GM12878 (cell line): ENCODE results near the gene C10orf105. TPM values are rescaled to one million over a fixed set of nuclear protein-coding genes. Genes with fewer than 3 reads are reported as not detected.

ENCODE experiments used
- ATAC-seq: fragments of 200-7000 bp; cut with Tn5 transposase; 3 replicates; pipeline ENCODE4 v1.9.1; 2020; ENCODE audit warnings: mild to moderate bottlenecking, moderate library complexity
- BruUV-seq: library from RNA; stranded (reverse); fragments of 400-500 nt; replicated peaks from 2 replicates; lab custom pipeline; 2021; lab: Mats Ljungman, UMichigan
- CTCF ChIA-PET: fragments of 300-600 bp; sonication (Branson Sonifier 250); formaldehyde crosslinking; extraction: SDS; loops from one replicate; lab custom pipeline; 2021; ENCODE audit warnings: inconsistent platforms; lab: Yijun Ruan, JAX
- POLR2A ChIA-PET: fragments of 350-600 bp; formaldehyde crosslinking; extraction: SDS; loops from one replicate; lab custom pipeline; 2021; ENCODE audit warnings: inconsistent platforms; lab: Charles Lee
- RAD21 ChIA-PET: fragments of 300-600 bp; sonication (Branson Sonifier 250); formaldehyde crosslinking; loops from one replicate; lab custom pipeline; 2023; ENCODE audit warnings: antibody characterized with exemption; ENCODE audit not compliant: unreplicated experiment; lab: Charles Lee
- SMC1A ChIA-PET: fragments of 300-600 bp; sonication (Branson Sonifier 250); formaldehyde crosslinking; loops from one replicate; lab custom pipeline; 2023; ENCODE audit not compliant: unreplicated experiment, uncharacterized antibody; lab: Charles Lee
- DNase-seq: peaks from one replicate; pipeline ENCODE4 v3.0.0-alpha.2; 2011; ENCODE audit warnings: low read depth, low spot score
- FAIRE-seq: peaks from 3 replicates; lab custom pipeline; 2011; peaks lifted over from hg19 to GRCh38; lab: Jason Lieb, UNC
- H2AFZ ChIP-seq: 2 replicates; pipeline ENCODE4 v1.6.0; 2011; ENCODE audit warnings: low read depth, low read length, control low read depth; ENCODE audit not compliant: control insufficient read depth
- H3K27ac ChIP-seq: 2 replicates; pipeline ENCODE4 v1.5.1; 2011; ENCODE audit warnings: control low read depth; ENCODE audit not compliant: control insufficient read depth, insufficient read depth
- H3K27me3 ChIP-seq, 2 experiments: replicated peaks in 1 of 2; 2 replicates each; pipeline versions ENCODE4 v1.6.0 to v1.6.1; 2011; ENCODE audit warnings: low read length in 1 of 2; ENCODE audit not compliant: control insufficient read depth in 2 of 2, insufficient read depth in 2 of 2
- H3K36me3 ChIP-seq, 2 experiments: 2 replicates each; pipeline ENCODE4 v1.5.1; 2011; ENCODE audit warnings: low read length in 1 of 2; ENCODE audit not compliant: control insufficient read depth in 2 of 2, insufficient read depth in 2 of 2
- H3K4me1 ChIP-seq: 2 replicates; pipeline ENCODE4 v1.6.1; 2011; ENCODE audit warnings: mild to moderate bottlenecking, low read length, moderate library complexity, mixed read lengths; ENCODE audit not compliant: control insufficient read depth, insufficient read depth
- H3K4me2 ChIP-seq: 2 replicates; pipeline ENCODE4 v1.6.0; 2011; ENCODE audit warnings: control low read depth; ENCODE audit not compliant: control insufficient read depth, insufficient read depth
- H3K4me3 ChIP-seq: fragments of 200-600 bp; sonication (generic); 2 replicates; pipeline ENCODE4 v1.5.1; 2016
- H3K79me2 ChIP-seq: 2 replicates; pipeline ENCODE4 v1.6.0; 2011; ENCODE audit warnings: low read length; ENCODE audit not compliant: control insufficient read depth, insufficient read depth
- H3K9ac ChIP-seq: 2 replicates; pipeline ENCODE4 v1.8.0; 2011; ENCODE audit warnings: low read length, control low read depth, mixed read lengths; ENCODE audit not compliant: control insufficient read depth, insufficient read depth
- H3K9me3 ChIP-seq: replicated peaks from 3 replicates; pipeline ENCODE4 v1.5.1; 2011; ENCODE audit warnings: mild to moderate bottlenecking, low read length; ENCODE audit not compliant: control insufficient read depth, insufficient read depth
- H4K20me1 ChIP-seq: 2 replicates; pipeline ENCODE4 v1.6.0; 2011; ENCODE audit not compliant: control insufficient read depth, insufficient read depth
- CBX3 ChIP-seq: fragments of 200-600 bp; sonication (generic); IDR thresholded peaks from 2 replicates; pipeline ENCODE4 v1.6.1; 2016; ENCODE audit warnings: low read depth, borderline replicate concordance
- CHD1 ChIP-seq: IDR thresholded peaks from 2 replicates; pipeline ENCODE4 v1.6.1; 2012; ENCODE audit warnings: low read depth, low read length, improper control_type of control experiment
- CREM ChIP-seq: IDR thresholded peaks from 2 replicates; pipeline ENCODE4 v1.6.1; 2014; ENCODE audit warnings: antibody characterized with exemption, low read depth
- EED ChIP-seq: sonication (generic); IDR thresholded peaks from 2 replicates; pipeline ENCODE4 v1.6.1; 2016; ENCODE audit warnings: antibody characterized with exemption, low read depth
- ESRRA ChIP-seq: IDR thresholded peaks from 2 replicates; pipeline ENCODE4 v1.6.1; 2012; ENCODE audit warnings: mild to moderate bottlenecking, low read length, improper control_type of control experiment
- EZH2 ChIP-seq: IDR thresholded peaks from 2 replicates; pipeline ENCODE4 v1.6.1; 2012; ENCODE audit warnings: low read depth, mild to moderate bottlenecking, control low read depth, inconsistent platforms, low read length, borderline replicate concordance; ENCODE audit not compliant: control insufficient read depth
- FOS ChIP-seq: IDR thresholded peaks from 3 replicates; pipeline ENCODE4 v1.6.1; 2011; ENCODE audit warnings: borderline replicate concordance; ENCODE audit not compliant: insufficient read length; ENCODE audit errors: extremely low read depth
- HCFC1 ChIP-seq: fragments of 150-350 bp; IDR thresholded peaks from 2 replicates; pipeline ENCODE4 v1.6.1; 2014; ENCODE audit warnings: low read length
- MAX ChIP-seq: IDR thresholded peaks from 2 replicates; pipeline ENCODE4 v1.6.1; 2012; ENCODE audit warnings: low read depth, low read length, improper control_type of control experiment
- POU2F2 ChIP-seq: IDR thresholded peaks from 3 replicates; pipeline ENCODE4 v1.6.1; 2011; ENCODE audit warnings: low read depth, mild to moderate bottlenecking, low read length, borderline replicate concordance
- RFX5 ChIP-seq: IDR thresholded peaks from 2 replicates; pipeline ENCODE4 v1.6.1; 2011; ENCODE audit warnings: low read depth, low read length, improper control_type of control experiment
- SIN3A ChIP-seq: IDR thresholded peaks from 2 replicates; pipeline ENCODE4 v1.6.1; 2012; ENCODE audit warnings: low read depth, low read length, improper control_type of control experiment
- SMAD5 ChIP-seq: IDR thresholded peaks from 2 replicates; pipeline ENCODE4 v1.6.1; 2016; ENCODE audit warnings: antibody characterized with exemption, low read depth
- SREBF2 ChIP-seq: IDR thresholded peaks from 2 replicates; pipeline ENCODE4 v1.6.1; 2012; ENCODE audit warnings: mild to moderate bottlenecking, low read length
- WGBS: methylation state at CpG from one replicate; pipeline ENCODE4 v1.1.6; 2016; ENCODE audit warnings: low lambda C conversion rate; ENCODE audit not compliant: insufficient replicate concordance, insufficient coverage; ENCODE audit errors: missing lambda C conversion rate; 5-methylcytosine and 5-hydroxymethylcytosine counted together
- in situ Hi-C: fragments of 300-500 bp; cut with MboI; formaldehyde crosslinking; loops from 9 replicates; pipeline ENCODE4 v1.14.3; 2018; ENCODE audit warnings: mixed read lengths
- intact Hi-C: fragments of 100-400 bp; cut with micrococcal nuclease; formaldehyde crosslinking; loops from one replicate; pipeline ENCODE4 v1.14.2; 2022; ENCODE audit not compliant: unreplicated experiment
- polyA plus RNA-seq, 11 experiments: library from polyadenylated mRNA; depleted of rRNA in 4 of 11; unstranded in 6 of 11; stranded (reverse) in 5 of 11; fragments of >200 nt; fragmentation: Nextera tagmentation in 4 of 11; fragmentation: Illumina TruSeq in 1 of 11; extraction: Ambion mirVana in 4 of 11; extraction: Trizol in 1 of 11; gene quantifications; 1 replicate in 1 of 11; 2 replicates in 10 of 11; pipeline versions ENCODE4 v1.2.1 to v1.2.3, GENCODE V29; 2011 to 2016; ENCODE audit warnings: inconsistent platforms in 2 of 11, missing spikeins in 2 of 11, low read depth in 1 of 11
- total RNA-seq, 4 experiments: library from RNA; depleted of rRNA in 3 of 4; stranded (reverse); fragments of >200 nt in 3 of 4; fragmentation: Illumina TruSeq in 1 of 4; extraction: Trizol in 1 of 4; gene quantifications; 2 replicates each; pipeline versions ENCODE4 v1.2.1 to v1.2.3, GENCODE V29; 2013 to 2021
- TF ChIP-seq, protein P1 (sequence below): fragments of 450-650 bp; IDR thresholded peaks from 2 replicates; pipeline ENCODE4 v1.6.1; 2016; ENCODE audit warnings: mild to moderate bottlenecking
- TF ChIP-seq, protein P2 (sequence below): fragments of 450-650 bp; IDR thresholded peaks from 2 replicates; pipeline ENCODE4 v1.6.1; 2017; ENCODE audit warnings: borderline replicate concordance
- TF ChIP-seq, protein P3 (sequence below): IDR thresholded peaks from 2 replicates; pipeline ENCODE4 v1.6.1; 2012; ENCODE audit warnings: low read depth, low read length, improper control_type of control experiment

Gene C10orf105
- total and polyA plus RNA-seq, 10 of the 15 experiments (the other 5 are each of a cell fraction or from before 2014, with no cell fraction given) = 0.04 to 0.06 (median 0.05) TPM; not detected in 7

GRCh38 chr10:71723311-71723710 is 3.7 kb upstream of the C10orf105 start:
- BruUV-seq = no TSS peak

GRCh38 chr10:71722849-71723248 is 3.3 kb upstream of the C10orf105 start:
- Histone ChIP-seq H3K4me1 (peaks cover 26% of the 10 kb centered on the region), H3K9me3 (no peaks in the 10 kb centered on the region), H2AFZ (no peak overlapping the region), H3K4me2 (no peak overlapping the region), H3K79me2 (no peaks in the 10 kb centered on the region), H3K27ac (no peak overlapping the region), H3K4me3 (no peak overlapping the region), H3K9ac (no peak overlapping the region), H3K27me3 (no peaks in the 10 kb centered on the region), H4K20me1 (no peaks in the 10 kb centered on the region), H3K36me3 (no peaks in the 10 kb centered on the region)
- RAD21 ChIA-PET = no interaction called here
- in situ Hi-C loops = no loop called here
- intact Hi-C loops = no loop called here
- POLR2A ChIA-PET = no interaction called here
- DNase-seq (no peak), ATAC-seq (no peak), FAIRE-seq (no peak)
- WGBS = 0% methylated on average over 1 of the region's 1 CpG
- CTCF ChIA-PET = interaction anchor here (1.0 to 5.0 kb wide), 4 partner anchors 8 to 172 kb away, joined by 3 to 25 read pairs (median 4); no protein-coding TSS in a partner anchor
- SMC1A ChIA-PET = no interaction called here
- BruUV-seq = no TSS peak
- no peak for TF ChIP-seq HCFC1
- TF ChIP-seq, protein P1, sequence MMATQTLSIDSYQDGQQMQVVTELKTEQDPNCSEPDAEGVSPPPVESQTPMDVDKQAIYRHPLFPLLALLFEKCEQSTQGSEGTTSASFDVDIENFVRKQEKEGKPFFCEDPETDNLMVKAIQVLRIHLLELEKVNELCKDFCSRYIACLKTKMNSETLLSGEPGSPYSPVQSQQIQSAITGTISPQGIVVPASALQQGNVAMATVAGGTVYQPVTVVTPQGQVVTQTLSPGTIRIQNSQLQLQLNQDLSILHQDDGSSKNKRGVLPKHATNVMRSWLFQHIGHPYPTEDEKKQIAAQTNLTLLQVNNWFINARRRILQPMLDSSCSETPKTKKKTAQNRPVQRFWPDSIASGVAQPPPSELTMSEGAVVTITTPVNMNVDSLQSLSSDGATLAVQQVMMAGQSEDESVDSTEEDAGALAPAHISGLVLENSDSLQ = no peak
- TF ChIP-seq, protein P2, sequence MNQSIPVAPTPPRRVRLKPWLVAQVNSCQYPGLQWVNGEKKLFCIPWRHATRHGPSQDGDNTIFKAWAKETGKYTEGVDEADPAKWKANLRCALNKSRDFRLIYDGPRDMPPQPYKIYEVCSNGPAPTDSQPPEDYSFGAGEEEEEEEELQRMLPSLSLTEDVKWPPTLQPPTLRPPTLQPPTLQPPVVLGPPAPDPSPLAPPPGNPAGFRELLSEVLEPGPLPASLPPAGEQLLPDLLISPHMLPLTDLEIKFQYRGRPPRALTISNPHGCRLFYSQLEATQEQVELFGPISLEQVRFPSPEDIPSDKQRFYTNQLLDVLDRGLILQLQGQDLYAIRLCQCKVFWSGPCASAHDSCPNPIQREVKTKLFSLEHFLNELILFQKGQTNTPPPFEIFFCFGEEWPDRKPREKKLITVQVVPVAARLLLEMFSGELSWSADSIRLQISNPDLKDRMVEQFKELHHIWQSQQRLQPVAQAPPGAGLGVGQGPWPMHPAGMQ = no peak
- TF ChIP-seq CBX3 = no peak
- TF ChIP-seq ESRRA = no peak
- no peak for TF ChIP-seq FOS
- no peak for TF ChIP-seq POU2F2
- no peak for TF ChIP-seq SIN3A
- TF ChIP-seq EZH2 = no peak
- TF ChIP-seq MAX = no peak
- TF ChIP-seq CHD1 = no peak
- TF ChIP-seq, protein P3, sequence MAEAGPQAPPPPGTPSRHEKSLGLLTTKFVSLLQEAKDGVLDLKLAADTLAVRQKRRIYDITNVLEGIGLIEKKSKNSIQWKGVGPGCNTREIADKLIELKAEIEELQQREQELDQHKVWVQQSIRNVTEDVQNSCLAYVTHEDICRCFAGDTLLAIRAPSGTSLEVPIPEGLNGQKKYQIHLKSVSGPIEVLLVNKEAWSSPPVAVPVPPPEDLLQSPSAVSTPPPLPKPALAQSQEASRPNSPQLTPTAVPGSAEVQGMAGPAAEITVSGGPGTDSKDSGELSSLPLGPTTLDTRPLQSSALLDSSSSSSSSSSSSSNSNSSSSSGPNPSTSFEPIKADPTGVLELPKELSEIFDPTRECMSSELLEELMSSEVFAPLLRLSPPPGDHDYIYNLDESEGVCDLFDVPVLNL = no peak
- no peak for TF ChIP-seq CREM
- no peak for TF ChIP-seq EED

More at GRCh38 chr10:71723311-71723710, 3.7 kb upstream of the C10orf105 start:
- WGBS = 67% methylated on average over 10 of the region's 11 CpGs
- Histone ChIP-seq H3K9me3 (no peaks in the 10 kb centered on the region), H2AFZ (no peak overlapping the region), H3K36me3 (no peaks in the 10 kb centered on the region), H3K79me2 (no peaks in the 10 kb centered on the region), H3K9ac (no peak overlapping the region), H3K27ac (no peak overlapping the region), H3K4me1 (peaks cover 30% of the 10 kb centered on the region), H4K20me1 (no peaks in the 10 kb centered on the region), H3K27me3 (no peaks in the 10 kb centered on the region), H3K4me3 (no peak overlapping the region), H3K4me2 (no peak overlapping the region)
- RAD21 ChIA-PET = interaction anchor here (1.3 kb wide), 1 partner anchor 15 kb away, joined by 4 read pairs; no protein-coding TSS in a partner anchor
- FAIRE-seq (no peak), ATAC-seq (no peak), DNase-seq (no peak)
- CTCF ChIA-PET = interaction anchor here (1.0 to 5.0 kb wide), 6 partner anchors 9 to 171 kb away, joined by 3 to 25 read pairs (median 4); no protein-coding TSS in a partner anchor
- POLR2A ChIA-PET = no interaction called here
- TF ChIP-seq RFX5 (no peak), SREBF2 (no peak), SMAD5 (no peak)
- intact Hi-C loops = no loop called here
- SMC1A ChIA-PET = interaction anchor here (5.4 kb wide), 1 partner anchor 45 kb away, joined by 33 read pairs; no protein-coding TSS in a partner anchor
- in situ Hi-C loops = no loop called here
